Colonic mucosa (tissue), 4 donors: ENCODE measurements around the gene ADD2. TPM values are rescaled to one million over a fixed set of nuclear protein-coding genes. Genes with fewer than 3 reads are reported as not detected.

Experiments used
- DNase-seq: peaks from one replicate; pipeline ENCODE4 v3.0.0-alpha.2; 2020
- H3K27ac ChIP-seq: fragments of 200-600 bp; one replicate; pipeline ENCODE4 v1.8.0; 2021
- H3K27me3 ChIP-seq: fragments of 200-600 bp; one replicate; pipeline ENCODE4 v1.8.0; 2021
- H3K36me3 ChIP-seq: fragments of 200-600 bp; one replicate; pipeline ENCODE4 v1.8.0; 2021
- H3K4me1 ChIP-seq: fragments of 200-600 bp; one replicate; pipeline ENCODE4 v1.8.0; 2021; ENCODE audit warnings: mild to moderate bottlenecking
- H3K4me3 ChIP-seq: fragments of 200-600 bp; one replicate; pipeline ENCODE4 v1.8.0; 2021
- H3K9ac ChIP-seq, 2 donors: one replicate each; pipeline ENCODE4 v1.7.0; 2013; ENCODE audit warnings: control low read depth in 2 of 2, low read depth in 2 of 2, low read length in 2 of 2
- H3K9me3 ChIP-seq: fragments of 200-600 bp; one replicate; pipeline ENCODE4 v1.8.0; 2021
- CTCF ChIP-seq: fragments of 200-600 bp; IDR thresholded peaks from one replicate; pipeline ENCODE4 v1.8.0; 2022; ENCODE audit warnings: antibody characterized with exemption, mild to moderate bottlenecking
- intact Hi-C: fragments of 100-400 bp; cut with DNase I; formaldehyde crosslinking; loops from one replicate; pipeline ENCODE4 v1.14.1; 2022
- total RNA-seq, 2 donors: library from RNA; stranded (reverse); fragmentation: NEBNext Ultra II Directional in 1 of 2; extraction: Animal tissue kit (Norgen Biotek cat#: 25700) in 1 of 2; gene quantifications; one replicate each; pipeline ENCODE4 v1.2.1, GENCODE V29; 2021
- donor health status: healthy.
- donor health status: DM: no; HTN: no; CAD: no.
- donor health status: DM: no; HTN: no; CAD: no.

ADD2 gene
- total RNA-seq, 2 donors from 2014 or later, result 0.79 to 1.1 TPM

GRCh38 chr2:70702711-70703395, 65.1 kb downstream of the ADD2 start:
- DNase-seq, result no peak
- Histone ChIP-seq H3K27me3 (no peaks in the 10 kb centered on the region), H3K4me3 (no peak overlapping the region), H3K4me1 (no peaks in the 10 kb centered on the region), H3K27ac (no peak overlapping the region), H3K36me3 (no peaks in the 10 kb centered on the region), H3K9ac (no peak overlapping the region), H3K9me3 (no peaks in the 10 kb centered on the region)
- intact Hi-C loops, result no loop called here
- no peak for TF ChIP-seq CTCF

GRCh38 chr2:70698847-70699246, 69.2 kb downstream of the ADD2 start:
- no peak for DNase-seq
- Histone ChIP-seq H3K4me3 (no peak overlapping the region), H3K27me3 (no peaks in the 10 kb centered on the region), H3K4me1 (no peaks in the 10 kb centered on the region), H3K27ac (no peak overlapping the region), H3K9me3 (no peaks in the 10 kb centered on the region), H3K9ac (no peak overlapping the region), H3K36me3 (no peaks in the 10 kb centered on the region)
- TF ChIP-seq CTCF, result no peak
- intact Hi-C loops, result no loop called here

GRCh38 chr2:70697603-70698383, 70.2 kb downstream of the ADD2 start:
- Histone ChIP-seq H3K36me3 (no peaks in the 10 kb centered on the region), H3K9ac (no peak overlapping the region), H3K4me3 (no peak overlapping the region), H3K27me3 (no peaks in the 10 kb centered on the region), H3K9me3 (no peaks in the 10 kb centered on the region), H3K27ac (no peak overlapping the region), H3K4me1 (no peaks in the 10 kb centered on the region)
- intact Hi-C loops, result no loop called here
- no peak for DNase-seq
- TF ChIP-seq CTCF, result no peak

- no peak overlapping the region for H3K27ac ChIP-seq
- H3K9me3 ChIP-seq, result no peaks in the 10 kb centered on the region
- no peak for DNase-seq
- no peaks in the 10 kb centered on the region for H3K27me3 ChIP-seq
- H3K9ac ChIP-seq, result no peak overlapping the region
- no peak overlapping the region for H3K4me3 ChIP-seq
- H3K4me1 ChIP-seq, result no peaks in the 10 kb centered on the region
- H3K36me3 ChIP-seq, result no peaks in the 10 kb centered on the region
- no peak for TF ChIP-seq CTCF
- intact Hi-C loops, result no loop called here
Measured at GRCh38 chr2:70696142-70696541, 71.9 kb downstream of the ADD2 start.

- Histone ChIP-seq H3K4me1 (no peaks in the 10 kb centered on the region), H3K27me3 (no peaks in the 10 kb centered on the region), H3K36me3 (no peaks in the 10 kb centered on the region), H3K9ac (no peak overlapping the region), H3K4me3 (no peak overlapping the region), H3K27ac (no peak overlapping the region), H3K9me3 (no peaks in the 10 kb centered on the region)
- TF ChIP-seq CTCF, result no peak
- no peak for DNase-seq
- intact Hi-C loops, result no loop called here
Measured at GRCh38 chr2:70692256-70692655, 75.7 kb downstream of the ADD2 start.
